NCI-H2029 treated with DMSO at 0.1 percent for 48 hours (cell line): ENCODE measurements around the gene PRR5.
"Not testable (repeated sequence)": the region's sequence is repeated elsewhere in the genome, so short reads cannot be mapped to it uniquely, and the experiment has no call there.

Experiments
- DNase-seq: peaks from one replicate; lab custom pipeline; 2025; lab: John Stamatoyannopoulos, UW

PRR5 gene

GRCh38 chr22:44701824-44702478 lies at the start of gene PRR5:
Gene PRR5 (plus strand): TSS chr22:44702204. CDS start chr22:44702475, 271 bp downstream.
- no peak for DNase-seq

- not testable (repeated sequence) for DNase-seq
These were observed 49.1 kb upstream of the PRR5 start for GRCh38 chr22:44652866-44653265.

- DNase-seq, result peak; percentile 53
These were observed 43.6 kb upstream of the PRR5 start for GRCh38 chr22:44658311-44658953.

- DNase-seq, result no peak
These were observed 42.9 kb upstream of the PRR5 start for GRCh38 chr22:44659140-44659539.

GRCh38 chr22:44660051-44660830 lies 41.8 kb upstream of the PRR5 start:
- no peak for DNase-seq

GRCh38 chr22:44661070-44661469 lies 40.9 kb upstream of the PRR5 start:
- no peak for DNase-seq

- no peak for DNase-seq
These were observed 40.1 kb upstream of the PRR5 start for GRCh38 chr22:44661659-44662569.

GRCh38 chr22:44663256-44663999 lies 38.6 kb upstream of the PRR5 start:
- DNase-seq, result no peak

- no peak for DNase-seq
These were observed 37.9 kb upstream of the PRR5 start for GRCh38 chr22:44664149-44664548.

- DNase-seq, result no peak
These were observed 36.9 kb upstream of the PRR5 start for GRCh38 chr22:44665115-44665514.

GRCh38 chr22:44666207-44666585 lies 35.8 kb upstream of the PRR5 start:
- DNase-seq, result no peak

- no peak for DNase-seq
These were observed 34.7 kb upstream of the PRR5 start for GRCh38 chr22:44667276-44667675.

- no peak for DNase-seq
These were observed 34.2 kb upstream of the PRR5 start for GRCh38 chr22:44667829-44668189.

GRCh38 chr22:44668190-44668885 lies 33.7 kb upstream of the PRR5 start:
- DNase-seq, result no peak

- DNase-seq, result no peak
These were observed 33.0 kb upstream of the PRR5 start for GRCh38 chr22:44668886-44669521.

GRCh38 chr22:44669561-44669976 lies 32.4 kb upstream of the PRR5 start:
- no peak for DNase-seq

GRCh38 chr22:44670220-44670988 lies 31.6 kb upstream of the PRR5 start:
- no peak for DNase-seq

GRCh38 chr22:44671742-44672141 lies 30.3 kb upstream of the PRR5 start:
- no peak for DNase-seq

- DNase-seq, result no peak
These were observed 29.4 kb upstream of the PRR5 start for GRCh38 chr22:44672632-44673031.
